Activated CD8-positive, alpha-beta memory T cell treated with anti-CD3 and anti-CD28 coated beads for 36 hours (primary cell): Measurements from ENCODE around the gene TMEM62. TPM values are rescaled to one million over a fixed set of nuclear protein-coding genes. Genes with fewer than 3 reads are reported as not detected.
"Not testable (repeated sequence)": the region's sequence is repeated elsewhere in the genome, so short reads cannot be mapped to it uniquely, and the experiment has no call there.

Experiments
- CTCF ChIA-PET: fragments of 350-600 bp; sonication (Branson Sonifier 250); formaldehyde crosslinking; loops from one replicate; lab custom pipeline; 2021; ENCODE audit warnings: antibody characterized with exemption; lab: Charles Lee
- POLR2A ChIA-PET: fragments of 350-600 bp; sonication (Branson Sonifier 250); formaldehyde crosslinking; loops from one replicate; lab custom pipeline; 2021; ENCODE audit warnings: antibody characterized with exemption; lab: Charles Lee
- total RNA-seq, 2 experiments: library from RNA; stranded (reverse); gene quantifications; one replicate each; pipeline ENCODE4 v1.2.3, GENCODE V29; 2021

TMEM62 gene
- total RNA-seq, 2 experiments from 2014 or later = 15.0 to 16.0 TPM

GRCh38 chr15:43165801-43166325 is 32.5 kb downstream of the TMEM62 start:
- CTCF ChIA-PET = no interaction called here
- POLR2A ChIA-PET = no interaction called here

GRCh38 chr15:43167261-43167660 is 33.9 kb downstream of the TMEM62 start:
- POLR2A ChIA-PET, CTCF ChIA-PET: not testable (repeated sequence)

GRCh38 chr15:43168192-43169107 is 35.1 kb downstream of the TMEM62 start:
- POLR2A ChIA-PET = no interaction called here
- CTCF ChIA-PET = no interaction called here

- CTCF ChIA-PET = no interaction called here
- POLR2A ChIA-PET = no interaction called here
Measured at GRCh38 chr15:43169888-43170287, 36.5 kb downstream of the TMEM62 start.

- POLR2A ChIA-PET, CTCF ChIA-PET: not testable (repeated sequence)
Measured at GRCh38 chr15:43175656-43176309, 42.4 kb downstream of the TMEM62 start.

GRCh38 chr15:43177147-43177546 is 43.8 kb downstream of the TMEM62 start:
- CTCF ChIA-PET, POLR2A ChIA-PET: not testable (repeated sequence)

- CTCF ChIA-PET = interaction anchor here (1.6 kb wide), 1 partner anchor 21 kb away, joined by 4 read pairs; no protein-coding TSS in a partner anchor
- POLR2A ChIA-PET = no interaction called here
Measured at GRCh38 chr15:43183270-43183669, 49.9 kb downstream of the TMEM62 start.

GRCh38 chr15:43184407-43185124 is 51.2 kb downstream of the TMEM62 start:
- ChIA-PET CTCF (interaction anchor here (1.6 kb wide), 1 partner anchor 19 kb away, joined by 4 read pairs; no protein-coding TSS in a partner anchor), POLR2A (no interaction called here)

- CTCF ChIA-PET = interaction anchor here (1.3 to 1.6 kb wide), 3 partner anchors 19 to 100 kb away, joined by 3 to 7 read pairs (median 7); no protein-coding TSS in a partner anchor
- POLR2A ChIA-PET = no interaction called here
Measured at GRCh38 chr15:43185157-43186002, 52.0 kb downstream of the TMEM62 start, which contains the start of gene CCNDBP1. TSS of gene CCNDBP1 (plus strand) at chr15:43185403. CDS start at chr15:43185499, 96 bp downstream.

- CTCF ChIA-PET = interaction anchor here (1.3 to 1.6 kb wide), 3 partner anchors 18 to 99 kb away, joined by 3 to 7 read pairs (median 7); no protein-coding TSS in a partner anchor
Measured at GRCh38 chr15:43186003-43186353, 52.6 kb downstream of the TMEM62 start.

GRCh38 chr15:43187544-43188155 is 54.3 kb downstream of the TMEM62 start:
- CTCF ChIA-PET = interaction anchor here (1.0 kb wide), 1 partner anchor 562 kb away, joined by 3 read pairs; no protein-coding TSS in a partner anchor
- POLR2A ChIA-PET = interaction anchor here (0.6 kb wide), 1 partner anchor 49 kb away, joined by 9 read pairs; no protein-coding TSS in a partner anchor

More at GRCh38 chr15:43186003-43186353, 52.6 kb downstream of the TMEM62 start:
- POLR2A ChIA-PET = interaction anchor here (0.7 kb wide), 1 partner anchor 94 kb away, joined by 3 read pairs; no protein-coding TSS in a partner anchor

GRCh38 chr15:43189296-43189695 is 55.9 kb downstream of the TMEM62 start:
- CTCF ChIA-PET = interaction anchor here (0.5 kb wide), 1 partner anchor 67 kb away, joined by 3 read pairs; no protein-coding TSS in a partner anchor
- POLR2A ChIA-PET = no interaction called here

- POLR2A ChIA-PET = no interaction called here
- CTCF ChIA-PET = interaction anchor here (1.2 to 1.5 kb wide), 2 partner anchors 14 to 95 kb away, joined by 3 to 5 read pairs; no protein-coding TSS in a partner anchor
Measured at GRCh38 chr15:43190178-43190577, 56.8 kb downstream of the TMEM62 start.

GRCh38 chr15:43193710-43194109 is 60.3 kb downstream of the TMEM62 start:
- CTCF ChIA-PET = interaction anchor here (0.6 kb wide), 2 partner anchors 68 to 176 kb away, joined by 3 to 5 read pairs; no protein-coding TSS in a partner anchor
- POLR2A ChIA-PET = no interaction called here

GRCh38 chr15:43194795-43195194 is 61.4 kb downstream of the TMEM62 start:
- POLR2A ChIA-PET = no interaction called here

GRCh38 chr15:43196760-43197548 is 63.6 kb downstream of the TMEM62 start:
- ChIA-PET POLR2A (no interaction called here), CTCF (no interaction called here)

More at GRCh38 chr15:43194795-43195194, 61.4 kb downstream of the TMEM62 start:
- CTCF ChIA-PET = no interaction called here

GRCh38 chr15:43197773-43198172 is 64.4 kb downstream of the TMEM62 start:
- CTCF ChIA-PET, POLR2A ChIA-PET: not testable (repeated sequence)
